H9 (cell line): ENCODE data around the gene FGD5. TPM values are rescaled to one million over a fixed set of nuclear protein-coding genes. Genes with fewer than 3 reads are reported as not detected.

Experiments used
- DNase-seq: peaks from one replicate; pipeline ENCODE4 v3.0.0-alpha.2; 2017
- H2AFZ ChIP-seq: one replicate; pipeline ENCODE4 v1.6.1; 2013; ENCODE audit warnings: mild to moderate bottlenecking, low read length, control low read depth, moderate library complexity
- H2AK5ac ChIP-seq: 2 replicates; pipeline ENCODE4 v1.6.1; 2013; ENCODE audit warnings: low read length, control low read depth, mixed read lengths; ENCODE audit not compliant: insufficient read length
- H2BK120ac ChIP-seq: one replicate; pipeline ENCODE4 v1.6.1; 2013; ENCODE audit warnings: low read depth, mild to moderate bottlenecking, low read length, control low read depth, inconsistent platforms; ENCODE audit not compliant: poor library complexity, severe bottlenecking
- H2BK12ac ChIP-seq: 2 replicates; pipeline ENCODE4 v1.6.1; 2013; ENCODE audit warnings: low read length, control low read depth, mixed read lengths, low read depth; ENCODE audit not compliant: insufficient read length
- H2BK15ac ChIP-seq: 2 replicates; pipeline ENCODE4 v1.6.1; 2013; ENCODE audit warnings: low read depth, low read length, control low read depth
- H2BK20ac ChIP-seq: one replicate; pipeline ENCODE4 v1.6.1; 2013; ENCODE audit warnings: low read depth, mild to moderate bottlenecking, low read length, control low read depth, inconsistent platforms; ENCODE audit not compliant: poor library complexity, severe bottlenecking
- H2BK5ac ChIP-seq: 2 replicates; pipeline ENCODE4 v1.6.1; 2013; ENCODE audit warnings: low read length, control low read depth, mixed read lengths; ENCODE audit not compliant: insufficient read length
- H3K14ac ChIP-seq: 2 replicates; pipeline ENCODE4 v1.6.1; 2013; ENCODE audit warnings: low read length, control low read depth; ENCODE audit not compliant: insufficient read depth
- H3K18ac ChIP-seq: 2 replicates; pipeline ENCODE4 v1.6.1; 2013; ENCODE audit warnings: low read depth, mild to moderate bottlenecking, mixed read lengths, low read length, control low read depth; ENCODE audit not compliant: insufficient read length
- H3K23ac ChIP-seq: 2 replicates; pipeline ENCODE4 v1.6.1; 2013; ENCODE audit warnings: low read length, control low read depth, mixed read lengths, low read depth; ENCODE audit not compliant: insufficient read length
- H3K23me2 ChIP-seq: 2 replicates; pipeline ENCODE4 v1.6.1; 2013; ENCODE audit warnings: low read depth, mild to moderate bottlenecking, mixed read lengths, low read length, control low read depth; ENCODE audit not compliant: insufficient read length, poor library complexity, severe bottlenecking
- H3K27ac ChIP-seq: 2 replicates; pipeline ENCODE4 v1.5.1; 2013; ENCODE audit warnings: low read length, control low read depth, mixed read lengths, low read depth; ENCODE audit not compliant: insufficient read length
- H3K27me3 ChIP-seq: 2 replicates; pipeline ENCODE4 v1.6.1; 2013; ENCODE audit warnings: low read length, control low read depth, inconsistent platforms; ENCODE audit not compliant: insufficient read depth
- H3K4ac ChIP-seq: 2 replicates; pipeline ENCODE4 v1.6.1; 2013; ENCODE audit warnings: low read depth, mild to moderate bottlenecking, control low read depth, inconsistent platforms, low read length, moderate library complexity
- H3K4me1 ChIP-seq: 2 replicates; pipeline ENCODE4 v1.6.1; 2013; ENCODE audit warnings: low read length, control low read depth, inconsistent platforms; ENCODE audit not compliant: insufficient read depth
- H3K4me2 ChIP-seq: 2 replicates; pipeline ENCODE4 v1.6.1; 2013; ENCODE audit warnings: low read length, control low read depth, mixed read lengths; ENCODE audit not compliant: insufficient read length, insufficient read depth
- H3K56ac ChIP-seq: 2 replicates; pipeline ENCODE4 v1.6.1; 2013; ENCODE audit warnings: low read depth, mild to moderate bottlenecking, mixed read lengths, low read length, control low read depth; ENCODE audit not compliant: insufficient read length
- H3K79me1 ChIP-seq: 2 replicates; pipeline ENCODE4 v1.6.1; 2013; ENCODE audit warnings: low read depth, mild to moderate bottlenecking, moderate library complexity, low read length, control low read depth, inconsistent platforms; ENCODE audit not compliant: insufficient read depth, poor library complexity, severe bottlenecking
- H3K79me2 ChIP-seq: 2 replicates; pipeline ENCODE4 v1.6.1; 2013; ENCODE audit warnings: low read length, control low read depth, inconsistent platforms; ENCODE audit not compliant: insufficient read depth
- H3K9ac ChIP-seq: 2 replicates; pipeline ENCODE4 v1.6.1; 2013; ENCODE audit warnings: low read length, control low read depth, mixed read lengths; ENCODE audit not compliant: insufficient read length; ENCODE audit errors: extremely low read depth
- H3K9me3 ChIP-seq: one replicate; pipeline ENCODE4 v1.6.1; 2013; ENCODE audit warnings: low read depth, low read length, inconsistent platforms; ENCODE audit not compliant: control insufficient read depth
- H3T11ph ChIP-seq: one replicate; pipeline ENCODE4 v1.6.1; 2013; ENCODE audit warnings: mild to moderate bottlenecking, low read length, control low read depth, inconsistent platforms
- H4K20me1 ChIP-seq: one replicate; pipeline ENCODE4 v1.6.1; 2013; ENCODE audit not compliant: control insufficient read depth, insufficient read length, insufficient read depth
- H4K5ac ChIP-seq: 2 replicates; pipeline ENCODE4 v1.6.1; 2013; ENCODE audit warnings: low read depth, mild to moderate bottlenecking, mixed read lengths, low read length, control low read depth; ENCODE audit not compliant: insufficient read length
- H4K8ac ChIP-seq: replicated peaks from 2 replicates; pipeline ENCODE4 v1.6.1; 2013; ENCODE audit warnings: low read length, control low read depth, mixed read lengths, low read depth; ENCODE audit not compliant: insufficient read length
- H4K91ac ChIP-seq: 2 replicates; pipeline ENCODE4 v1.6.1; 2013; ENCODE audit warnings: low read depth, mild to moderate bottlenecking, moderate library complexity, mixed read lengths, low read length, control low read depth; ENCODE audit not compliant: insufficient read length
- H3K27ac Mint-ChIP-seq, 3 experiments: 2 replicates in 2 of 3; 3 replicates in 1 of 3; pipeline ENCODE4 v1.8.0; 2020 to 2021; ENCODE audit warnings: mixed read lengths in 3 of 3, mild to moderate bottlenecking in 1 of 3, moderate library complexity in 1 of 3
- H3K27me3 Mint-ChIP-seq: 2 replicates; pipeline ENCODE4 v1.8.0; 2021; ENCODE audit warnings: low read depth, mild to moderate bottlenecking, moderate library complexity, mixed read lengths
- H3K36me3 Mint-ChIP-seq, 3 experiments: 2 replicates in 2 of 3; 3 replicates in 1 of 3; pipeline ENCODE4 v1.8.0; 2020 to 2021; ENCODE audit warnings: low read depth in 3 of 3, mixed read lengths in 3 of 3; ENCODE audit not compliant: insufficient read depth in 1 of 3
- H3K4me1 Mint-ChIP-seq, 2 experiments: 2 replicates each; pipeline ENCODE4 v1.8.0; 2020; ENCODE audit warnings: mixed read lengths in 2 of 2
- H3K4me3 Mint-ChIP-seq, 2 experiments: 2 replicates in 1 of 2; 3 replicates in 1 of 2; pipeline ENCODE4 v1.8.0; 2020 to 2021; ENCODE audit warnings: mild to moderate bottlenecking in 2 of 2, mixed read lengths in 2 of 2, moderate library complexity in 1 of 2
- H3K9me3 Mint-ChIP-seq, 2 experiments: 2 replicates in 1 of 2; 3 replicates in 1 of 2; pipeline ENCODE4 v1.8.0; 2020; ENCODE audit warnings: mild to moderate bottlenecking in 2 of 2, mixed read lengths in 2 of 2, moderate library complexity in 1 of 2
- CTCF ChIP-seq: fragments of 200-600 bp; sonication (generic); conservative IDR thresholded peaks from 3 replicates; pipeline ENCODE4 v1.8.0; 2021; ENCODE audit warnings: antibody characterized with exemption, mild to moderate bottlenecking
- WGBS: extraction: QIAGEN DNeasy Blood & Tissue Kit; methylation state at CpG from one replicate; pipeline ENCODE4 v1.1.7; 2013; ENCODE audit warnings: missing lambda C conversion rate, low lambda C conversion rate, mixed read lengths; ENCODE audit not compliant: insufficient read length; ENCODE audit errors: extremely low coverage; 5-methylcytosine and 5-hydroxymethylcytosine counted together
- total RNA-seq: library from RNA; stranded (reverse); gene quantifications from 2 replicates; pipeline ENCODE4 v1.2.1, GENCODE V29; 2021

FGD5 gene
- total RNA-seq, 1 experiment from 2014 or later, result 7.8 TPM

DNA sequence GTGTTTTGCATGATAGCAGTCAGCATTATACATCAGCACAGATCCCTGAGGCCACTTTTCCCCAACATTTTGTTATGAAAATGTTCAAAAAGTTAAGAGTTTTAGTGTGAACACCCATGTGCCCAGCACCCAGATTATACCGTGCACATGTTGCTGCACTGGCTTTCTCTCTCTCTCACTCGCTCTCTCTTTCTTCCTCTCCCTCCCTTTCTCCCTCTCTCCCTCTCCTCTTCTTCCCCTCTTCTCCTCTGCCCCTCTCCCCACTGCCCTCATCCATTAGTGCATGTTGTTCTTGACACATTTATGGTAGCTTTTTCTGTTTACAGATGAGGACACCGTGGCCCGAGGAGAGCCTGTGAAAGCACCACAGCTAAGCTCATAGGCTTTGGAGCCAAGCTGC lies 7.3 kb downstream of the FGD5 start:
- H3K9me3 Mint-ChIP-seq, result no peaks in the 10 kb centered on the region
- no peak overlapping the region for H2BK12ac ChIP-seq
- H3K9me3 ChIP-seq, result no peaks in the 10 kb centered on the region
- no peak overlapping the region for H3K56ac ChIP-seq
- no peak overlapping the region for H3K23ac ChIP-seq
- H2BK15ac ChIP-seq, result no peak overlapping the region
- no peak overlapping the region for H4K8ac ChIP-seq
- DNase-seq, result no peak
- H3K4me3 Mint-ChIP-seq, result no peak overlapping the region
- H3K23me2 ChIP-seq, result no peaks in the 10 kb centered on the region
- WGBS, result no CpG with 5 or more reads among the region's 4 CpGs
- H3T11ph ChIP-seq, result no peak overlapping the region
- no peak overlapping the region for H4K91ac ChIP-seq
- no peak overlapping the region for H2BK120ac ChIP-seq
- H3K4me1 Mint-ChIP-seq, result peaks cover 23 to 48% of the 10 kb centered on the region in 2 experiments
- no peak overlapping the region for H3K27ac ChIP-seq
- H3K27ac Mint-ChIP-seq, result no peak overlapping the region
- no peak overlapping the region for H2BK5ac ChIP-seq
- H3K14ac ChIP-seq, result no peak overlapping the region
- no peaks in the 10 kb centered on the region; a peak in 2 of 7 replicates for H3K36me3 Mint-ChIP-seq
- H4K5ac ChIP-seq, result no peak overlapping the region
- H2AK5ac ChIP-seq, result no peak overlapping the region
- no peaks in the 10 kb centered on the region for H3K79me2 ChIP-seq
- no peak overlapping the region for H2AFZ ChIP-seq
- H3K4me2 ChIP-seq, result no peak overlapping the region
- no peak overlapping the region for H2BK20ac ChIP-seq
- no peaks in the 10 kb centered on the region for H4K20me1 ChIP-seq
- H3K4ac ChIP-seq, result no peak overlapping the region
- no peak overlapping the region for H3K9ac ChIP-seq
- H3K4me1 ChIP-seq, result peaks cover 3% of the 10 kb centered on the region
- no peaks in the 10 kb centered on the region for H3K79me1 ChIP-seq
- peaks cover 4% of the 10 kb centered on the region for H3K27me3 Mint-ChIP-seq
- H3K27me3 ChIP-seq, result no peaks in the 10 kb centered on the region
- H3K18ac ChIP-seq, result no peak overlapping the region
- no peak for TF ChIP-seq CTCF
